ENCODE data around the gene SALL3.

The SALL3 gene

DNA sequence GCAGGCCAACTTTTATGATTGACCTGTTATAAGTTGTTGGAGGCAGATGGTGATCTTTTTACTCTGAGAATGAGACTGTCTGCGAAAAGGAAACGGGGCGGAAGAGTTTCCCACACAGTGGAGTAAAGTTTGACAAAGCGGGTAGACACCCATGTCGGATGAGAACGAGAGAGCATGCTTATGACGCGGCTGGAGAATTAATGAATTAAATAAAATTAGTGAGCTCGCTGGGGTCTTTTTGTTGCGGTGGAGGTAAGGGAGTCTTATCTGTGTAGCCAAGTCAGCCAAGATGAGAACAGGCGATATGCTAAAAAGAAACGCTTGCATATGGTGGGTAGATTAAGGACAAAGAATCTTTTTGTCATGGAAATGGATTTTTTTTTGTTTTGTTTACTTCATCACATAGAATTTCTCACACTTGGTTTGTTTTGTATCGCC lies 1.8 kb downstream of the SALL3 start:
- DNase-seq: peak; percentile 17

DNA sequence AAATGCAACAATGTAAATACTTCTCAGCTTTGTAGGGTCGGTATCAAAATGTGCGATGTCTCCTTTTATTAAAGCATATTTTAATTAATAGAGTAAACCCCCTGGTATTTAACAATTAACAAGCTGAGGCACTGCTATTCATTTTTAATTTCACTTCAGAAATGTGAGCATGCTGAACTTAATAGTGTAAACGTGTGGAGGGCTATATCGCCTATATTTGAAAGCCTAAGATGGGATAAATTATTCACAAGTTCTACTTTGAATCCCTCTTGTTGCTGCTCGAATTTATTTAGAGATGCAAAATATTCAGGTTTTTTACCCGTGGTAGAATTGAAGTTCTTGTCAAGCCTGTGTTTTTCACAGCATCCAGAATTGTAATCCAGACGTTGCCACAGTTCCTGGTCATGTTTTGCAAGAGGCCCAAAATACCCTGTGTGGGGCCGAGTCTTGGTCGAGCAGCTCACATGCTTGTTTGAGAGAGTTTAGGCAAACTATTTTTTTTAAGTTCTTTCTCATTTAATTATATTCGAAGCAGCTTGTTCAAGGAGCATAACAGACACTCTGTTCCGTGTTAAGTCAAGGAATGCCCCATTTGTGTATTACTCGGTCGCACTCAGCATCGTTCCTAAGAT lies 2.5 kb downstream of the SALL3 start:
- DNase-seq: no peak

DNA sequence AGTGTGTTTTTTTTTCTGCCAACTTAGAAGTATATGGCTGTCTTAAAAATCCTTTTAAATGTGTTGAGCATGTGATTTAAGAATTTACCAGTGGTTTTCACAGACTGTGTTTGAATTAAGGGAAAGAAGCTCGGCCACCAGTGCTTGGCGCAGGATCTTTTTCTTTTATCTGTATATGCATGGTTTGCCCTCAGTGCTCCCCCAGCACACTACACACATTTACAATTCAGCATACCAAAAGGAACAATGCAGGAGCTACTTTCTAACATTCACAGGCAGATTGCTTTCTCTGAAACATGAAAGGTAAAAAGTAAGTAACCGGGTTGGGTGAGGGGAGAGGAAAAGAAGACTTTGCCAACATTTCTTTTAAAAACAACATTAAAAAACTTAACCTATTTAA lies 3.9 kb downstream of the SALL3 start:
- no peak for DNase-seq

DNA sequence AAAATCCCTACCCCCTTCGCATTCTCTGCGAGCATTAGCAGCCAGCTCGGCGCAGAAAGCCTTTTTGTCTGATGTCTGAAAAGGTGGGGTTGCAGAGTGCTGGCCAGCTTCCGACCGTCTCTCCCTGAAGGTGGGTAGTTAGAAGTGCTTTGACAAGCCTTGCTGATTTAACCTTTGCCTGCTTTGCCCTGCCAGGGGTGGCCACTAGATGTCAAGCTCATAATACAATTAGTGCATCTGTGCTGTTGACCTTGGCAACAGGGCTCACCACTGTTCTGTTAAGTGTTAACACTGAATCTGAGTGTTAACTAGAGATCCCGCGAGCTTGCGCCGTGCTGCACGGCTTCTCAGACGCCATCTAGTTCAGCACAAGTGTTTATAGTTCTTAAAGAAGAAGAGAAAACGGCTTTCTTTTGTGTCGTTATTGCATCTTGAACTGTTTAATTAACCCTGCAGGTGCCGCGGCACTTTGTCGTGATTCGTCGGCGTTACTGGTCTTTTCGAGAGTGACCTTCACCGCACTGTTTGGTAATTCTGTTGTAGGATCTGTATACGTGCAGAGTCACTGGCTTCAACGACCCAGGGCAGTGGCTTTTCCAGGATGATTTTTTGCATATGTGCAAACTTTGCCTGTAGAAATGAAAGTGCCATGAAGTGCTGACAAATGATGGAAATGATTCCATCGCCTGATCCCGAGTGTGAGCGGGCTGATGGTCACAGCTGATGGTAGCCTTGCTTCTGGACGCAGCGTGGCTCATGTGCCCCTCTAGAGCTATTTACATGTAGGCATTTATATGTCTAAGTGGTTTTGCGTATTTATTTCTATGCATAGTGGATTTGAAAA lies 5.5 kb downstream of the SALL3 start:
- peak; percentile 84 for DNase-seq

DNA sequence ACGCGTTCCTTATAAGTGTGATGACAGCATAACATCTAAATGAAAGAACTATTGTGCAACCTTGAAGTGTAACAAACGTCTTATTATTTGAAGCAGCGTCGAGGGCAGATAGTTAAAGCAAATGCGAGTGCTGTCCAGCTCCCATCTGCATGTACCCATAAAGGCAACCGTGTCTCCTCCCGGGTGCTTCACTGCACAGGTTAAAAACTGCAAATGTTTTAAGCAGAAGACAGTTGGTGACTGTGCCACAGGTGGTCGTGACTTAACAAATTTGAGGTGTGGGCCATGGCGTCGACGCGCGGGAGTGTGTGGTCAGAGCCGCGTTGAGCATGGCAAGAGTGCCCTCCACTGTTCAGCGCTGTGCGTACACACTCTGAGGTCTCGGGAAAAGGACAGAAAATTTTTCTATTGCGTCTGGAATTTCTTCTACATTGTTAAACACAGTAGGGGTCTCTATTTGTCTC lies 6.4 kb downstream of the SALL3 start:
- peak; percentile 86 for DNase-seq

DNA sequence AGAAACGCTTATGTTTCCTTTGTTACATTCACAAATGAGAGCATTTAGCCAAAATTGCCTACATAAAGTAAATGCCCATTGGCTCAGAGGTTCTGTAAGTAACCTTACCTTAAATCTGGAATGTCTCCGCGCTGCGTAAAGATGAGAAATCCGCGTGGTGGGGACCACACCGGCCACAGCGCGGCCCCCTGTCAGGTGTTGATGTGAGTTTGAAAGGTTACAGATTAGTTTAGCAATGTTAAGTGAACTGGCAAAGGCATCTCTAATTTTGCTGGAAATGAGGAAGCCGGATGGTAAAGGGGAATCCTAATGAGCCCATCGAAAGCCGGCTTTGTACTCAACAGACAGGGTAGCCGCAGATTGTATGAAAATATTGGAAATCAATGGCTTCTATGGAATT lies 11.8 kb downstream of the SALL3 start:
- no peak for DNase-seq

DNA sequence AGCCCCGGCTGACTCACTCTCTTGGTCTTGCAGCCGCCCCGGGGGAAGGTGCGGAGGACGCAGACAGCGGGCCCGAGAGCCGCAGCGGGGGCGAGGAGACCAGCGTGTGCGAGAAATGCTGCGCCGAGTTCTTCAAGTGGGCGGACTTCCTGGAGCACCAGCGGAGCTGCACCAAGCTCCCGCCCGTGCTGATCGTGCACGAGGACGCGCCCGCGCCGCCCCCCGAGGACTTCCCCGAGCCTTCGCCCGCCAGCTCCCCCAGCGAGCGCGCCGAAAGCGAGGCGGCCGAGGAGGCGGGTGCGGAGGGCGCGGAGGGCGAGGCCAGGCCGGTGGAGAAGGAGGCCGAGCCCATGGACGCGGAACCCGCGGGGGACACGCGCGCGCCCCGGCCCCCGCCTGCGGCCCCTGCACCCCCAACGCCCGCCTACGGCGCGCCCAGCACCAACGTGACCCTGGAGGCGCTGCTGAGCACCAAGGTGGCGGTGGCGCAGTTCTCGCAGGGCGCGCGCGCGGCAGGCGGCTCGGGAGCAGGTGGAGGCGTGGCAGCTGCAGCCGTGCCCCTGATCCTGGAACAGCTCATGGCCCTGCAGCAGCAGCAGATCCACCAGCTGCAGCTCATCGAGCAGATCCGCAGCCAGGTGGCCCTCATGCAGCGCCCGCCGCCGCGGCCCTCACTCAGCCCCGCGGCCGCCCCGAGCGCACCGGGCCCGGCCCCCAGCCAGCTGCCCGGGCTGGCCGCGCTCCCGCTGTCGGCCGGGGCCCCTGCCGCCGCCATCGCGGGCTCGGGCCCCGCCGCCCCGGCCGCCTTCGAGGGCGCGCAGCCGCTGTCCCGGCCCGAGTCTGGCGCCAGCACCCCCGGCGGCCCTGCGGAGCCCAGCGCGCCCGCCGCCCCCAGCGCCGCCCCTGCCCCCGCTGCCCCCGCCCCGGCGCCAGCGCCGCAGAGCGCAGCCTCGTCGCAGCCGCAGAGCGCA lies 12.7 kb downstream of the SALL3 start:
- no peak for DNase-seq

DNA sequence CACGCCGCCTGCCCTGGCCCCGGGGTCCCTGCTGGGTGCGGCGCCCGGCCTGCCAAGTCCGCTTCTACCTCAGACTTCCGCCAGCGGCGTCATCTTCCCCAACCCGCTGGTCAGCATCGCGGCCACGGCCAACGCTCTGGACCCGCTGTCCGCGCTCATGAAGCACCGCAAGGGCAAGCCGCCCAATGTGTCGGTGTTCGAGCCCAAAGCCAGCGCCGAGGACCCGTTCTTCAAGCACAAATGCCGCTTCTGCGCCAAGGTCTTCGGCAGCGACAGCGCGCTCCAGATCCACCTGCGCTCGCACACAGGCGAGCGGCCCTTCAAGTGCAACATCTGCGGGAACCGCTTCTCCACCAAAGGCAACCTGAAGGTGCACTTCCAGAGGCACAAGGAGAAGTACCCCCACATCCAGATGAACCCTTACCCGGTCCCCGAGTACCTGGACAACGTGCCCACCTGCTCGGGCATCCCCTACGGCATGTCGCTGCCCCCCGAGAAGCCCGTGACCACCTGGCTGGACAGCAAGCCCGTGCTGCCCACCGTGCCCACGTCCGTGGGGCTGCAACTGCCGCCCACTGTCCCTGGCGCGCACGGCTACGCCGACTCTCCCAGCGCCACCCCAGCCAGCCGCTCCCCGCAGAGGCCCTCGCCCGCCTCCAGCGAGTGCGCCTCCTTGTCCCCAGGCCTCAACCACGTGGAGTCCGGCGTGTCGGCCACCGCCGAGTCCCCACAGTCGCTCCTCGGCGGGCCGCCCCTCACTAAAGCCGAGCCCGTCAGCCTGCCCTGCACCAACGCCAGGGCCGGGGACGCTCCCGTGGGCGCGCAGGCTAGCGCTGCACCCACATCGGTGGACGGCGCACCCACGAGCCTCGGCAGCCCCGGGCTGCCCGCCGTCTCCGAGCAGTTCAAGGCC lies 13.7 kb downstream of the SALL3 start:
- no peak for DNase-seq

DNA sequence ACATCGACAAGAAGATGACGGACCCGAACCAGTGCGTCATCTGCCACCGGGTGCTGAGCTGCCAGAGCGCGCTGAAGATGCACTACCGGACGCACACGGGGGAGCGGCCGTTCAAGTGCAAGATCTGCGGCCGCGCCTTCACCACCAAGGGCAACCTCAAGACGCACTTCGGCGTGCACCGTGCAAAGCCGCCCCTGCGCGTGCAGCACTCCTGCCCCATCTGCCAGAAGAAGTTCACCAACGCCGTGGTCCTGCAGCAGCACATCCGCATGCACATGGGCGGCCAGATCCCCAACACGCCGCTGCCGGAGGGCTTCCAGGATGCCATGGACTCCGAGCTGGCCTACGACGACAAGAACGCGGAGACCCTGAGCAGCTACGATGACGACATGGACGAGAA lies 14.4 kb downstream of the SALL3 start:
- DNase-seq: no peak

DNA sequence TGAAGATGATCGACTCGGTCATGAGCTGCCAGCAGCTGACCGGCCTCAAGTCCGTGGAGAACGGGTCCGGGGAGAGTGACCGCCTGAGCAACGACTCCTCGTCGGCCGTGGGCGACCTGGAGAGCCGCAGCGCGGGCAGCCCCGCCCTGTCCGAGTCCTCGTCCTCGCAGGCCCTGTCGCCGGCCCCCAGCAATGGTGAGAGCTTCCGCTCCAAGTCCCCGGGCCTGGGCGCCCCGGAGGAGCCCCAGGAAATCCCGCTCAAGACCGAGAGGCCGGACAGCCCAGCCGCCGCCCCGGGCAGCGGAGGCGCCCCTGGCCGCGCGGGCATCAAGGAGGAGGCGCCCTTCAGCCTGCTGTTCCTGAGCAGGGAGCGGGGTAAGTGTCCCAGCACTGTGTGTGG lies 14.9 kb downstream of the SALL3 start:
- DNase-seq: no peak

DNA sequence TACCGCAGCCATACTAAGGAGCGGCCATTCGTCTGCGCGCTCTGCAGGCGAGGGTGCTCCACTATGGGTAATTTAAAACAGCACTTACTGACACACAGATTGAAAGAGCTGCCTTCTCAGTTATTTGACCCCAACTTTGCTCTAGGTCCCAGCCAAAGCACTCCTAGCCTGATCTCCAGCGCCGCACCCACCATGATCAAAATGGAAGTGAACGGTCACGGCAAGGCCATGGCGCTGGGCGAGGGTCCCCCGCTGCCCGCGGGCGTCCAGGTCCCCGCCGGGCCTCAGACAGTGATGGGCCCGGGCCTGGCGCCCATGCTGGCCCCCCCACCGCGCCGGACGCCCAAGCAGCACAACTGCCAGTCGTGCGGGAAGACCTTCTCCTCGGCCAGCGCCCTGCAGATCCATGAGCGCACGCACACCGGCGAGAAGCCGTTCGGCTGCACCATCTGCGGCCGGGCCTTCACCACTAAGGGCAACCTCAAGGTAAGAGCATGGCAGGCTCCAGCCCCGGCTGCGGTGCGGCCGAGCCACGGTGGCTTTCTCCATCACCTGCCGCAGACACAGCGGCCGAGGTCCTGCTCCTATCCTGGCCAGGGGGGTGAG lies 15.5 kb downstream of the SALL3 start:
- no peak for DNase-seq

DNA sequence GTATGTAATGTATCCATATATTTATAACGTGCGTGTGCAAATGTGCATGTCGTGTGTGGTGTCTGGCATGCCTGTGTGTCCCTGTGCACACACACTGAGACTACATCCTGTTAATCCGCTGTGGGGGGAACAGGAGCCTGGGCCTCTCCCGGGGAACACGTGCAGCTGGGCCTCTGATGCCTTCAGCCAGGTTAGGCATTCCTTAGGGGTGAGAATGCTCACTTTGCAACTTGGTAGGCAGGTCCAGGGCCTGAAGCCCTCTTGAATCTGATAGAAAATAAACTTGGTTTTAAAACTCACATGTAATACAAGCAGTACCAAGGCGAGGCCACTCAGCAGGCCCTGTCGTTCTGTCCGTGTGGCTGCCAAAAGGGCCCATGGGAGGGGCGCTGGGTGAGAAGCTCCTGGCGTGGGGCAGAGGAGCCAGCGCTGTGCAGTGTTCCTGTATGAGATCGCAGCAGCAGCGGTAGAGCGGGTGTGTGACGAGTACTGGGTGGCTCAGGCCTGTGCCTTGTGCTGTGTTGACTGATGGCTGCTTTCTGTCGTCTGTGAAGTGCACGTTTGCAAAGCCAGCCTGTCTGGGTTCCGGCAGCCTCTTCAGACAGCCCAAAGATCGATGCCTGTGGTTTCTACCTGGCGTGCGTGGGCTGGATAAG lies 16.2 kb downstream of the SALL3 start:
- DNase-seq: no peak

DNA sequence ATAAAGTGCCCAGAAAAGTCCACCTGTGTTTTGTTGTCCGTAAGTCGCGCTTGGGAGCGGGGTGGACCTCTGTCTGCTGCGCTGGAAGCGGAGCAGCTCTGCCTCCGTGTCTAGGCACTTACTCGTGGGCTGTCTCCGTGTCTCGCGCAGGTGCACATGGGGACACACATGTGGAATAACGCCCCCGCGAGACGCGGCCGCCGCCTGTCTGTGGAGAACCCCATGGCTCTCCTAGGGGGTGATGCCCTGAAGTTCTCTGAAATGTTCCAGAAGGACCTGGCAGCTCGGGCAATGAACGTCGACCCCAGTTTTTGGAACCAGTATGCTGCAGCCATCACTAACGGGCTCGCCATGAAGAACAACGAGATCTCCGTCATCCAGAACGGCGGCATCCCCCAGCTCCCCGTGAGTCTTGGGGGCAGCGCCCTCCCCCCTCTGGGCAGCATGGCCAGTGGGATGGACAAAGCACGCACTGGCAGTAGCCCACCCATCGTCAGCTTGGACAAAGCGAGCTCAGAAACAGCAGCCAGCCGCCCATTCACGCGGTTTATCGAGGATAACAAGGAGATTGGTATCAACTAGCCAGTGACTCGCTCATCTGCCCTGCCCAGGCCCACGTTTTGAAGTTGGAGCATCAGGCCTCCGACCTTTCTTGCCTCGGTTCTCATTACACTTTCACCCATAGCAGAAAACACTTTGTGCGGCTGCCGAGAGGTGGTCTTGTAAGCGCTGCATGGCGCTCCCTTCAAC lies 17.3 kb downstream of the SALL3 start:
- DNase-seq: no peak

DNA sequence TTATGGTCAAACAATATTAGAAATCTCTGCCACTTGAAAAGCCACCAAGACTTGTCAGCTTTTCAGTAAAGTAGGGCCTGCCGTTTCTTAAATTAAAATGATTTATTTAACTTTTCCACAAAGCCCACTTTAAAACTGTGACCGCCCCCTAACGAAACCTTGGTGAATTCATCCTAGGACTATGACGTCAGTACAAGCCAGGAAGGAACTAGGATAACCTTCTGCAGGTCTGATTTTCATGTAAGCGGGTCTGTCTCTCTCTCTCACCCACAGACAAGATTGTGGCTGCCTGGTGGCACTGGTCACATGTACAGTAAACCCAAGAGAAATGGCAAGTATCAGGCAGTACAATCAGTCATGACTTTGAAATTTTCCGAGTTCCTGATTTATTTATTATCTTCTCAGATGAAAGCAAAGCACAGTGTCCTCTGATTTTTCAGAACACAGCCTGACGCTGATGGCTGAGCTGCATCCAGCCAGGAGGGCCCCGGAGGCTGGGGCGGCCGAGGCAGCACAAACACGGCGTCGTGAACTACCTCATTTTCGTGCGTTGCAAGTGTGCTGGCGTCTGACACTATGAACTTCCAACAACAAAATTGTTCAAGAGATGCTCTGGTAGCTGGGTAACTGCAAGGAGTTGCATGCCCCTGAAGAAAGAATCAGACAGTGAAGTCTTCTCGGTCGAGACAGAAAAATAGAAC lies 18.9 kb downstream of the SALL3 start:
- DNase-seq: no peak

DNA sequence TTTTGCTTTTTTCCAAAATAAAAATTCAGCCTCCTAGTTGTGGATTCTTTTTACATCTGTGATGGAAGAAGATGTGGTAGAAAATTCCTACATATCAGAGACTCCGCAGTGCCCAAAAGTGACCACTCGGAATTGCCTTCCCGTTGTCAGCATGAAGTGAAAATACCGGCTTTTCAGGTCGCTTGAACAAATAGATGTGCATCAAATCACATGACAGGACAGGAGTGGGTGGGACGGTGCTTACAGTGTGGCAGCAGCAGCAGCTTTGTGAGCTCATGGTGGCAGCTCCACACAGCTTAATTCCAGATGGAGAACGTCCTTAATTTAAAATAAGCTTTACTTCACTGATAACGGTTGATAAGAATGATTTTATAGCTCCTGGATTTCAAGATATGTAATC lies 20.3 kb downstream of the SALL3 start:
- DNase-seq: peak; percentile 89

DNA sequence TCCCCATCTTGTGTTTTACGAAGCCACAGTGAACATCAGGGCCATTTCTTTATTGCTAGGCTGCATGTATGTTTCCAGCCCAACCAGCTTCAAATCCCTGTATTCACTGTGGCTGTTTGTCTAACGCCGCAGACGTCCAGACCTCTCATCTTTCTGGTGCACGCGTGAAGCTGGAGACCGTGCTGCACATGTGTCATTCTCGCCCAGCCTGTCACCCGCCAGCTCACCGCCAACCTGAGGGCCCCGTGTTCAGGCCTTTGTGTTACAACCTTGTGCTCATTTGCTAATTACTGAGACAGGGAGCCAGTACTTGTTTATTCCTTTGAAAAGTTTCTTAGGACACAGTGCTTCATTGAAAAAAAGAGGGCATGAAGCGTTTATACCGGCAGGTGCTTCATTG lies 21.4 kb downstream of the SALL3 start:
- no peak for DNase-seq

DNA sequence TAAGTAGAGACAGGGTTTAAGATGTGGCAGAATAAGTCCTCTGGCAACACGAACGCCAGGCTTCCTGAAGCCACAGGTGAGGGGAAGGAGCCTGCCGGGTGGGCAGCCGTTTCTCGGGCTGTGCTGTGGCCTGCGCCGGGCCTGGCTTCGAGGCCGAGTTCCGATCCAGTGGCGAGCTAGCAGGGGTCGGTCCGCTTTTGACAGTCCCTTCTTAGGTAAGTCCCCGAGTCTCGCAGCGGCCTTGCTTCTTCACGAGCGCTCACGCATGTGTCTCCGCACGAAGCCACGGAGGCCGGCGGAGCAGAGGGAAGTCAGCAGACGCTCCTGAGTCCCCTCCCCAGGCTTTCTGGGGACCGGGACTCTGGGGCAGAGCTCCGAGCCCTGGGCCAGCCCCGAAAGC lies 26.0 kb downstream of the SALL3 start:
- no peak for DNase-seq

DNA sequence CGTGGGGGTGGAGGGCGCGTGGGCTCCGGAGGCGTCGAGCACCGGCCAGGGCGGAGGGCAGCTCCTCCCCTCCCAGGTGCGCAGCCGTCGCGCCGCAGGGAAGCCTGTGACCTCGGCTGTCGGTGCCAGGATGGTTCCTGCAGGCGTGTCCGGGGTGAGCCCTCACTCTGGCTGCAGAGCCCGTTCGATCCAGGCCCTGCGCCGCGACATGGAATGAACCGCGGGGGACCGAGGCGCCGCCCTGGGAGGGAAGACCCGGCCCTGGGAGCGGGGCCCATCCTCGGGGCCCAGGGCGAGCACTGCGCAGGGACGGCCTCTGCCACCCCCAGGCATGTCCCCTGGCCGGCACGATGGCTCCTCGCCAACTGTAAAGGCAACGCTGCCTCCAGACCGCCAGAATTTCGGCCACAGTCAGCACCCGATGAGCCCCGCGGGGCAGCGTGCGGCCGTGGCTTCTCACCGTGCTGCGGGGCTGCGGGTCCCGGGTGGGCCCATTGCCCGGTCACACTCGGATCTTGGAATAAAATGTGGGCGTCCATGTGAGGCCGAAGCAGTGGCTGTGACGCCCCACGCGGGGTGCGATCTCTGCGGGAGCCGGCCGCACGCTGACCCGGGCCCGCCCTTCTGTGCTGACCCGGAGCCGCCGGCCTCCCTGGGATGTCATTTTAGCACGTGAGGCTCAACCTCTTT lies 26.6 kb downstream of the SALL3 start:
- DNase-seq: no peak

DNA sequence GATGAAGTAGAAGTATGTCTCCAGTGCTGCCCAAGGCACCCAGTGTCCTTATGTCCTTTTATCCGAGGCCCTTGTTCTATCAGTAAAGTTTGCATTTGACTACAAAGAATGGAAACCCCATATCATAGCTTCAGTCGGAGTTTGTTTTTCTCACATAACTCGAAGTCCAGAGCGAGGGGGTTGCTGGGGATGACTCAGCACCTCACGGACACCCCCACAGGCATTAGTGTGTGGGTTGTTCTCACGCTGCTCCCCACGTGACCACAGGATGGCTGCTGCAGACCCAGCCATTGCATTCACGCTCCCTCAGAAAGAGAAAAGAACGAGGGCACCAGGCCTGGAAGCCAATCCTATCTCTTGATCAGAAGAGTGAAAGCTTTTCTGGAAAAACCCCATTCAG lies 27.8 kb downstream of the SALL3 start:
- no peak for DNase-seq

Measured in NCI-H748 treated with DMSO at 0.1 percent for 48 hours (cell line).